HCT116 (cell line): Measurements from ENCODE around the gene SETSIP.

Source experiments
- CBX3 ChIP-seq: IDR thresholded peaks from 2 replicates; pipeline ENCODE4 v1.6.1; 2012; ENCODE audit warnings: low read depth
- CTCF ChIP-seq, 3 experiments: fragments of 200-600 bp in 1 of 3; sonication (generic) in 1 of 3; IDR thresholded peaks in 2 of 3; conservative IDR thresholded peaks in 1 of 3; 2 replicates each; pipeline ENCODE4 v1.5.1; 2012 to 2017; ENCODE audit warnings: low read depth in 2 of 3, low read length in 2 of 3, antibody characterized with exemption in 1 of 3, borderline replicate concordance in 1 of 3, control low read depth in 1 of 3, mild to moderate bottlenecking in 1 of 3, mixed read lengths in 1 of 3, mixed run types in 1 of 3, moderate library complexity in 1 of 3; ENCODE audit not compliant: insufficient read depth in 1 of 3
- EZH2 ChIP-seq: fragments of 200-600 bp; sonication (generic); IDR thresholded peaks from 2 replicates; pipeline ENCODE4 v1.6.1; 2017; ENCODE audit warnings: antibody characterized with exemption, mixed run types
- MAX ChIP-seq: IDR thresholded peaks from 2 replicates; pipeline ENCODE4 v1.6.1; 2012
- POLR2A ChIP-seq: IDR thresholded peaks from 2 replicates; pipeline ENCODE4 v1.7.0; 2011; ENCODE audit warnings: borderline replicate concordance; ENCODE audit not compliant: insufficient read depth, insufficient read length; ENCODE audit errors: extremely low read depth
- RAD21 ChIP-seq: IDR thresholded peaks from 2 replicates; pipeline ENCODE4 v1.6.1; 2012; ENCODE audit warnings: low read depth, mild to moderate bottlenecking
- REST ChIP-seq: IDR thresholded peaks from 2 replicates; pipeline ENCODE4 v1.6.1; 2012; ENCODE audit warnings: low read depth
- SP1 ChIP-seq: IDR thresholded peaks from 2 replicates; pipeline ENCODE4 v1.6.1; 2012; ENCODE audit warnings: low read depth
- SRF ChIP-seq: IDR thresholded peaks from 2 replicates; pipeline ENCODE4 v1.6.1; 2012; ENCODE audit warnings: low read depth
- TCF7L2 ChIP-seq: IDR thresholded peaks from 2 replicates; pipeline ENCODE4 v1.7.0; 2011; ENCODE audit warnings: borderline replicate concordance, inconsistent platforms; ENCODE audit not compliant: insufficient read depth, insufficient read length; ENCODE audit errors: extremely low read depth
- YY1 ChIP-seq: IDR thresholded peaks from 2 replicates; pipeline ENCODE4 v1.6.1; 2011; ENCODE audit warnings: low read length, low read depth, moderate library complexity, mild to moderate bottlenecking; ENCODE audit not compliant: insufficient replicate concordance; ENCODE audit errors: extremely low read depth
- ZFX ChIP-seq: fragments of 450-650 bp; IDR thresholded peaks from 2 replicates; pipeline ENCODE4 v1.6.1; 2017
- ZNF274 ChIP-seq: fragments of 200-500 bp; sonication (Bioruptor generic); IDR thresholded peaks from 2 replicates; pipeline ENCODE4 v1.6.1; 2014; ENCODE audit warnings: mild to moderate bottlenecking, low read depth, low read length, inconsistent platforms
- TF ChIP-seq, protein P1 (sequence below): IDR thresholded peaks from 2 replicates; pipeline ENCODE4 v1.6.1; 2012

GRCh38 chr1:92085727-92086126, 10.5 kb upstream of the SETSIP start:
- no peak for TF ChIP-seq ZNF274
- TF ChIP-seq EZH2: no peak
- no peak for TF ChIP-seq CTCF (IDR thresholded peaks at IDR 0.05 in 2 of 3, conservative IDR thresholded peaks at IDR 0.05 in 1 of 3; ENCODE audit: borderline replicate concordance in 1 of 3, insufficient read depth in 1 of 3, low read depth in 2 of 3, low read length in 2 of 3)
- TF ChIP-seq POLR2A: no peak
- TF ChIP-seq RAD21: no peak
- TF ChIP-seq MAX: no peak
- no peak for TF ChIP-seq ZFX
- TF ChIP-seq SRF: no peak
- no peak for TF ChIP-seq TCF7L2
- TF ChIP-seq, protein P1, sequence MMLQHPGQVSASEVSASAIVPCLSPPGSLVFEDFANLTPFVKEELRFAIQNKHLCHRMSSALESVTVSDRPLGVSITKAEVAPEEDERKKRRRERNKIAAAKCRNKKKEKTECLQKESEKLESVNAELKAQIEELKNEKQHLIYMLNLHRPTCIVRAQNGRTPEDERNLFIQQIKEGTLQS: no peak
- TF ChIP-seq CBX3: peak; percentile 84
- no peak for TF ChIP-seq REST
- no peak for TF ChIP-seq YY1
- no peak for TF ChIP-seq SP1
